H9 (cell line): Measurements from ENCODE around the gene CAT. TPM values are rescaled to one million over a fixed set of nuclear protein-coding genes. Genes with fewer than 3 reads are reported as not detected.

Experiments
- DNase-seq: peaks from one replicate; pipeline ENCODE4 v3.0.0-alpha.2; 2017
- H2AFZ ChIP-seq: one replicate; pipeline ENCODE4 v1.6.1; 2013; ENCODE audit warnings: mild to moderate bottlenecking, low read length, control low read depth, moderate library complexity
- H2AK5ac ChIP-seq: 2 replicates; pipeline ENCODE4 v1.6.1; 2013; ENCODE audit warnings: low read length, control low read depth, mixed read lengths; ENCODE audit not compliant: insufficient read length
- H2BK120ac ChIP-seq: one replicate; pipeline ENCODE4 v1.6.1; 2013; ENCODE audit warnings: low read depth, mild to moderate bottlenecking, low read length, control low read depth, inconsistent platforms; ENCODE audit not compliant: poor library complexity, severe bottlenecking
- H2BK12ac ChIP-seq: 2 replicates; pipeline ENCODE4 v1.6.1; 2013; ENCODE audit warnings: low read length, control low read depth, mixed read lengths, low read depth; ENCODE audit not compliant: insufficient read length
- H2BK15ac ChIP-seq: 2 replicates; pipeline ENCODE4 v1.6.1; 2013; ENCODE audit warnings: low read depth, low read length, control low read depth
- H2BK20ac ChIP-seq: one replicate; pipeline ENCODE4 v1.6.1; 2013; ENCODE audit warnings: low read depth, mild to moderate bottlenecking, low read length, control low read depth, inconsistent platforms; ENCODE audit not compliant: poor library complexity, severe bottlenecking
- H2BK5ac ChIP-seq: 2 replicates; pipeline ENCODE4 v1.6.1; 2013; ENCODE audit warnings: low read length, control low read depth, mixed read lengths; ENCODE audit not compliant: insufficient read length
- H3K14ac ChIP-seq: 2 replicates; pipeline ENCODE4 v1.6.1; 2013; ENCODE audit warnings: low read length, control low read depth; ENCODE audit not compliant: insufficient read depth
- H3K18ac ChIP-seq: 2 replicates; pipeline ENCODE4 v1.6.1; 2013; ENCODE audit warnings: low read depth, mild to moderate bottlenecking, mixed read lengths, low read length, control low read depth; ENCODE audit not compliant: insufficient read length
- H3K23ac ChIP-seq: 2 replicates; pipeline ENCODE4 v1.6.1; 2013; ENCODE audit warnings: low read length, control low read depth, mixed read lengths, low read depth; ENCODE audit not compliant: insufficient read length
- H3K23me2 ChIP-seq: 2 replicates; pipeline ENCODE4 v1.6.1; 2013; ENCODE audit warnings: low read depth, mild to moderate bottlenecking, mixed read lengths, low read length, control low read depth; ENCODE audit not compliant: insufficient read length, poor library complexity, severe bottlenecking
- H3K27ac ChIP-seq: 2 replicates; pipeline ENCODE4 v1.5.1; 2013; ENCODE audit warnings: low read length, control low read depth, mixed read lengths, low read depth; ENCODE audit not compliant: insufficient read length
- H3K27me3 ChIP-seq: 2 replicates; pipeline ENCODE4 v1.6.1; 2013; ENCODE audit warnings: low read length, control low read depth, inconsistent platforms; ENCODE audit not compliant: insufficient read depth
- H3K4ac ChIP-seq: 2 replicates; pipeline ENCODE4 v1.6.1; 2013; ENCODE audit warnings: low read depth, mild to moderate bottlenecking, control low read depth, inconsistent platforms, low read length, moderate library complexity
- H3K4me1 ChIP-seq: 2 replicates; pipeline ENCODE4 v1.6.1; 2013; ENCODE audit warnings: low read length, control low read depth, inconsistent platforms; ENCODE audit not compliant: insufficient read depth
- H3K4me2 ChIP-seq: 2 replicates; pipeline ENCODE4 v1.6.1; 2013; ENCODE audit warnings: low read length, control low read depth, mixed read lengths; ENCODE audit not compliant: insufficient read length, insufficient read depth
- H3K56ac ChIP-seq: 2 replicates; pipeline ENCODE4 v1.6.1; 2013; ENCODE audit warnings: low read depth, mild to moderate bottlenecking, mixed read lengths, low read length, control low read depth; ENCODE audit not compliant: insufficient read length
- H3K79me1 ChIP-seq: 2 replicates; pipeline ENCODE4 v1.6.1; 2013; ENCODE audit warnings: low read depth, mild to moderate bottlenecking, moderate library complexity, low read length, control low read depth, inconsistent platforms; ENCODE audit not compliant: insufficient read depth, poor library complexity, severe bottlenecking
- H3K79me2 ChIP-seq: 2 replicates; pipeline ENCODE4 v1.6.1; 2013; ENCODE audit warnings: low read length, control low read depth, inconsistent platforms; ENCODE audit not compliant: insufficient read depth
- H3K9ac ChIP-seq: 2 replicates; pipeline ENCODE4 v1.6.1; 2013; ENCODE audit warnings: low read length, control low read depth, mixed read lengths; ENCODE audit not compliant: insufficient read length; ENCODE audit errors: extremely low read depth
- H3K9me3 ChIP-seq: one replicate; pipeline ENCODE4 v1.6.1; 2013; ENCODE audit warnings: low read depth, low read length, inconsistent platforms; ENCODE audit not compliant: control insufficient read depth
- H3T11ph ChIP-seq: one replicate; pipeline ENCODE4 v1.6.1; 2013; ENCODE audit warnings: mild to moderate bottlenecking, low read length, control low read depth, inconsistent platforms
- H4K20me1 ChIP-seq: one replicate; pipeline ENCODE4 v1.6.1; 2013; ENCODE audit not compliant: control insufficient read depth, insufficient read length, insufficient read depth
- H4K5ac ChIP-seq: 2 replicates; pipeline ENCODE4 v1.6.1; 2013; ENCODE audit warnings: low read depth, mild to moderate bottlenecking, mixed read lengths, low read length, control low read depth; ENCODE audit not compliant: insufficient read length
- H4K8ac ChIP-seq: replicated peaks from 2 replicates; pipeline ENCODE4 v1.6.1; 2013; ENCODE audit warnings: low read length, control low read depth, mixed read lengths, low read depth; ENCODE audit not compliant: insufficient read length
- H4K91ac ChIP-seq: 2 replicates; pipeline ENCODE4 v1.6.1; 2013; ENCODE audit warnings: low read depth, mild to moderate bottlenecking, moderate library complexity, mixed read lengths, low read length, control low read depth; ENCODE audit not compliant: insufficient read length
- H3K27ac Mint-ChIP-seq, 3 experiments: 2 replicates in 2 of 3; 3 replicates in 1 of 3; pipeline ENCODE4 v1.8.0; 2020 to 2021; ENCODE audit warnings: mixed read lengths in 3 of 3, mild to moderate bottlenecking in 1 of 3, moderate library complexity in 1 of 3
- H3K27me3 Mint-ChIP-seq: 2 replicates; pipeline ENCODE4 v1.8.0; 2021; ENCODE audit warnings: low read depth, mild to moderate bottlenecking, moderate library complexity, mixed read lengths
- H3K36me3 Mint-ChIP-seq, 3 experiments: 2 replicates in 2 of 3; 3 replicates in 1 of 3; pipeline ENCODE4 v1.8.0; 2020 to 2021; ENCODE audit warnings: low read depth in 3 of 3, mixed read lengths in 3 of 3; ENCODE audit not compliant: insufficient read depth in 1 of 3
- H3K4me1 Mint-ChIP-seq, 2 experiments: 2 replicates each; pipeline ENCODE4 v1.8.0; 2020; ENCODE audit warnings: mixed read lengths in 2 of 2
- H3K4me3 Mint-ChIP-seq, 2 experiments: 2 replicates in 1 of 2; 3 replicates in 1 of 2; pipeline ENCODE4 v1.8.0; 2020 to 2021; ENCODE audit warnings: mild to moderate bottlenecking in 2 of 2, mixed read lengths in 2 of 2, moderate library complexity in 1 of 2
- H3K9me3 Mint-ChIP-seq, 2 experiments: 2 replicates in 1 of 2; 3 replicates in 1 of 2; pipeline ENCODE4 v1.8.0; 2020; ENCODE audit warnings: mild to moderate bottlenecking in 2 of 2, mixed read lengths in 2 of 2, moderate library complexity in 1 of 2
- CTCF ChIP-seq: fragments of 200-600 bp; sonication (generic); conservative IDR thresholded peaks from 3 replicates; pipeline ENCODE4 v1.8.0; 2021; ENCODE audit warnings: antibody characterized with exemption, mild to moderate bottlenecking
- WGBS: extraction: QIAGEN DNeasy Blood & Tissue Kit; methylation state at CpG from one replicate; pipeline ENCODE4 v1.1.7; 2013; ENCODE audit warnings: missing lambda C conversion rate, low lambda C conversion rate, mixed read lengths; ENCODE audit not compliant: insufficient read length; ENCODE audit errors: extremely low coverage; 5-methylcytosine and 5-hydroxymethylcytosine counted together
- total RNA-seq: library from RNA; stranded (reverse); gene quantifications from 2 replicates; pipeline ENCODE4 v1.2.1, GENCODE V29; 2021

The CAT gene
- total RNA-seq, 1 experiment from 2014 or later = 9.9 TPM

- peaks cover 20% of the 10 kb centered on the region for H3K27me3 Mint-ChIP-seq
- Histone ChIP-seq H3K56ac (no peak overlapping the region), H4K91ac (no peak overlapping the region), H3K14ac (no peak overlapping the region), H2BK5ac (no peak overlapping the region), H3K4ac (no peak overlapping the region), H2BK20ac (no peak overlapping the region), H3K23ac (no peak overlapping the region), H3K27ac (no peak overlapping the region), H3K27me3 (no peaks in the 10 kb centered on the region), H3K79me2 (no peaks in the 10 kb centered on the region), H4K5ac (no peak overlapping the region), H3K23me2 (no peaks in the 10 kb centered on the region), H4K20me1 (no peaks in the 10 kb centered on the region), H3K4me2 (no peak overlapping the region), H3K18ac (no peak overlapping the region), H3K79me1 (no peaks in the 10 kb centered on the region), H2BK120ac (no peak overlapping the region), H3K9ac (no peak overlapping the region), H2BK15ac (no peak overlapping the region), H2AK5ac (no peak overlapping the region), H3K4me1 (no peaks in the 10 kb centered on the region), H2AFZ (no peak overlapping the region), H3K9me3 (no peaks in the 10 kb centered on the region), H2BK12ac (no peak overlapping the region), H4K8ac (no peak overlapping the region), H3T11ph (no peak overlapping the region)
- no peaks in the 10 kb centered on the region for H3K36me3 Mint-ChIP-seq
- no peak overlapping the region for H3K27ac Mint-ChIP-seq
- no CpG with 5 or more reads among the region's 3 CpGs for WGBS
- no peak overlapping the region for H3K4me3 Mint-ChIP-seq
- H3K4me1 Mint-ChIP-seq = peaks cover 0 to 4% of the 10 kb centered on the region in 2 experiments; a peak in 1 of 4 replicates
- TF ChIP-seq CTCF = no peak
- no peaks in the 10 kb centered on the region for H3K9me3 Mint-ChIP-seq
- no peak for DNase-seq
Observed at GRCh38 chr11:34406413-34406812, 32.3 kb upstream of the CAT start.
